Measurements from ENCODE around the gene LAPTM5. TPM values are rescaled to one million over a fixed set of nuclear protein-coding genes. Genes with fewer than 3 reads are reported as not detected.

The LAPTM5 gene
- total RNA-seq, 1 experiment from 2014 or later: not detected

DNA sequence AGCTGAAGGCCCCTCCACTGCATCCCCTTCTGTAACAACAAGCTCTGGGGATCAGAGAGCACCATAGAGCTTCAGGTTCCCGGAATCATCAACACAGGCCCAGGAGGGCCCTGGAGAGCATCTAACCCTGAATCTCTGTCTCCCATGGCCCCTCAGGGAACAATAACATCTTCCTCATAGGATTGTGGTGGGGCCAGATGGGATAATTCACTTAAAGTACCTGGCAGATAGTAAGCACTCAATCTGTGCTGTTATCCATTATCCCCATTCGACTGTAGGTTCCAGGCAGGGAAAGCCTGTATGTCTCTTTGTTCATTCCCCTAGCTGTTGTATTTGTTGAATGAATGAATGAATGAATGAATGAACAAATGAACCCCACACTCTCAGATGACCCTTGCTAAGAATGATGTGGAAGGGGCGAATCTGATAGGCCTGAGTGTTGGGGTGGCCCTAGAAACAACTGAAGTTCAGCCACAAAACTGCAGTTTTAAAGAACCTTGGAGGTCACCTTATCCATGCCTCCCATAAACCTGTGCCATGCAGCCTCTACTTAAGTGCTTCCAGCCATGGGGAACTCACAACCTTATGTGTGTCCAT, 14.5 kb downstream of the LAPTM5 start:
- H3K36me3 ChIP-seq (ENCODE audit: insufficient read depth, low read length, poor library complexity, severe bottlenecking): no peaks in the 10 kb centered on the region
- DNase-seq (ENCODE audit: low spot score): no peak
- no peaks in the 10 kb centered on the region for H3K4me1 ChIP-seq (ENCODE audit: insufficient read depth, low read length, poor library complexity, severe bottlenecking)
- ChIA-PET POLR2A (ENCODE audit: low non-redundant PET) (no interaction called here), CTCF (interaction anchor here (1.1 kb wide), 1 partner anchor 37 kb away, joined by 3 read pairs; no protein-coding TSS in a partner anchor)
- no peak overlapping the region for H3K27ac ChIP-seq (ENCODE audit: low read depth, low read length, poor library complexity, severe bottlenecking)
- no peaks in the 10 kb centered on the region for H3K27me3 ChIP-seq (replicated peaks; ENCODE audit: insufficient read depth, low read depth, low read length, poor library complexity)
- intact Hi-C loops (cut with micrococcal nuclease; ENCODE audit: unreplicated experiment): no loop called here
- no peak for TF ChIP-seq EZH2 (IDR thresholded peaks at IDR 0.05; ENCODE audit: borderline replicate concordance, low read depth, low read length, poor library complexity, severe bottlenecking)
- TF ChIP-seq, protein P1, sequence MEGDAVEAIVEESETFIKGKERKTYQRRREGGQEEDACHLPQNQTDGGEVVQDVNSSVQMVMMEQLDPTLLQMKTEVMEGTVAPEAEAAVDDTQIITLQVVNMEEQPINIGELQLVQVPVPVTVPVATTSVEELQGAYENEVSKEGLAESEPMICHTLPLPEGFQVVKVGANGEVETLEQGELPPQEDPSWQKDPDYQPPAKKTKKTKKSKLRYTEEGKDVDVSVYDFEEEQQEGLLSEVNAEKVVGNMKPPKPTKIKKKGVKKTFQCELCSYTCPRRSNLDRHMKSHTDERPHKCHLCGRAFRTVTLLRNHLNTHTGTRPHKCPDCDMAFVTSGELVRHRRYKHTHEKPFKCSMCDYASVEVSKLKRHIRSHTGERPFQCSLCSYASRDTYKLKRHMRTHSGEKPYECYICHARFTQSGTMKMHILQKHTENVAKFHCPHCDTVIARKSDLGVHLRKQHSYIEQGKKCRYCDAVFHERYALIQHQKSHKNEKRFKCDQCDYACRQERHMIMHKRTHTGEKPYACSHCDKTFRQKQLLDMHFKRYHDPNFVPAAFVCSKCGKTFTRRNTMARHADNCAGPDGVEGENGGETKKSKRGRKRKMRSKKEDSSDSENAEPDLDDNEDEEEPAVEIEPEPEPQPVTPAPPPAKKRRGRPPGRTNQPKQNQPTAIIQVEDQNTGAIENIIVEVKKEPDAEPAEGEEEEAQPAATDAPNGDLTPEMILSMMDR (conservative IDR thresholded peaks at IDR 0.05; ENCODE audit: low read depth, low read length): no peak
- H3K9me3 ChIP-seq (ENCODE audit: low read depth, low read length, poor library complexity, severe bottlenecking): no peaks in the 10 kb centered on the region
- no peak overlapping the region for H3K4me3 ChIP-seq (ENCODE audit: low read depth, low read length, poor library complexity, severe bottlenecking)
- no TSS peak for BruUV-seq (replicated peaks)

DNA sequence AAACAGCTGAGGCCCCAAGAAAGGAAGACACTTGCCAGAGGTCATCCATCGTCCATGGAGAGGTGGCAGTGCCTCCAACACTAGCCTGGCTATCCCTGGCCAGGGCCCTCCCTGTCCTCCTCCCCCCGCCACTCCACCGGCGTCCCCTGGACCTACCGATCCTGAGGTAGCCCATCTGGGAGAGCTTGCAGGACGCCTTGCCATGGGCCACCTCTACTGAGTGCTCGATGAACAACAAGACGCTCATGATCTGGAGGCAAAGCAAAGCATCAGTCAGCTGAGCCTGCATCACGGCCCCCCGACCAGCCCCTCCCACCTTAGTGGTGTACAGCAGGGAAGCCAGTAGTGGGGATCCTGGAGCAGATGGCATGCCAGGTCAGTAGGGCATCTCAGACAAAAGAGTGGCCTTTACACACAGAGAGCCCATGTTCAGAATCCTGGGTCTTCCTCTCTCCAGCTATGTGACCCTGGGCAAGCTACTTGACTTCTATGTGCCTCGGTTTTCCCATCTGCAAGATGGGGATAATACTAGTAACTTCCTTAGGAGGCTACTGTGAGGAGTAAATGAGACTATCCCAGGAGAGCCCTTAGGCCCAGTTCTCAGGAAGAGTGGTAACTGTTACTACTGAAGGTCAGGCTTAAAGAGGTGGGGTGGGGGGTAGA, 15.1 kb downstream of the LAPTM5 start:
- ChIA-PET CTCF (interaction anchor here (1.1 kb wide), 1 partner anchor 37 kb away, joined by 3 read pairs; no protein-coding TSS in a partner anchor), POLR2A (ENCODE audit: low non-redundant PET) (no interaction called here)
- Histone ChIP-seq H3K4me1 (ENCODE audit: insufficient read depth, low read length, poor library complexity, severe bottlenecking) (no peaks in the 10 kb centered on the region), H3K27ac (ENCODE audit: low read depth, low read length, poor library complexity, severe bottlenecking) (no peak overlapping the region), H3K36me3 (ENCODE audit: insufficient read depth, low read length, poor library complexity, severe bottlenecking) (no peaks in the 10 kb centered on the region), H3K27me3 (replicated peaks; ENCODE audit: insufficient read depth, low read depth, low read length, poor library complexity) (no peaks in the 10 kb centered on the region), H3K9me3 (ENCODE audit: low read depth, low read length, poor library complexity, severe bottlenecking) (no peaks in the 10 kb centered on the region), H3K4me3 (ENCODE audit: low read depth, low read length, poor library complexity, severe bottlenecking) (no peak overlapping the region)
- intact Hi-C loops (cut with micrococcal nuclease; ENCODE audit: unreplicated experiment): no loop called here
- no peak for TF ChIP-seq EZH2 (IDR thresholded peaks at IDR 0.05; ENCODE audit: borderline replicate concordance, low read depth, low read length, poor library complexity, severe bottlenecking)
- TF ChIP-seq, protein P1 (conservative IDR thresholded peaks at IDR 0.05; ENCODE audit: low read depth, low read length): no peak
- no TSS peak for BruUV-seq (replicated peaks)
- no peak for DNase-seq (ENCODE audit: low spot score)

DNA sequence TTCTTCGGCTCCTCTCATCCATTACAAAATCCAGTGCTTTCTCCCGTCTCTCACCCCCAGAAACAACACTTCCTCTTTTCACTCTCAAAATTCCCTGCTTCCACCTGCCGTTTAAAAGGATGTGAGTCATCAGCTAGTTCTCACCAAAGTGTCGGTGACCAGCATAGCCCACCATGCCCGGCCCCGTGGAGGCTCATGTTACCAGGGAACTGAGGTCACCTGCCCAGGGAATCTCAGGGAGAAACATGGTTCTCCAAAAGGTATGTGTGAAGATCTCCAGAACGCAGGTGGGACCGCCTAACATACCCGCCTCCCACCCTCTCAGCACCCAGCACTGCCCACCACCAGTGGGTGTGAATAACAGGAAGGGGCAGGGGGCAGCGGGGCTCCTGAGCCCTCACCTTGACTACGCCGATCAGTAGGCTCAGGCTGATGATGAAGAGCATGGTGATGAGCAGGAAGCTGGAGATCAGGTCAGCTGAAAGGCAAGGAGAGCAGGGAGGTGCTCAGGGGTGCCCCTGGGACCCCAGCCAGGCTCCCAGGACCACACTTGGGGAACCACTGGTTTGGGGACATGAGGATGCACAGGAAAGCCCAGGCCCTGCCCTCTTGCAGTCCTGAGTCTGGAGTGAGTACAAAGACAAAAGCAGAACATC, 16.2 kb downstream of the LAPTM5 start:
- BruUV-seq (replicated peaks): no TSS peak
- no peak for DNase-seq (ENCODE audit: low spot score)
- H3K9me3 ChIP-seq (ENCODE audit: low read depth, low read length, poor library complexity, severe bottlenecking): no peaks in the 10 kb centered on the region
- TF ChIP-seq, protein P1 (conservative IDR thresholded peaks at IDR 0.05; ENCODE audit: low read depth, low read length): no peak
- POLR2A ChIA-PET (ENCODE audit: low non-redundant PET): no interaction called here
- no peak overlapping the region for H3K4me3 ChIP-seq (ENCODE audit: low read depth, low read length, poor library complexity, severe bottlenecking)
- intact Hi-C loops (cut with micrococcal nuclease; ENCODE audit: unreplicated experiment): no loop called here
- CTCF ChIA-PET: no interaction called here
- no peaks in the 10 kb centered on the region for H3K4me1 ChIP-seq (ENCODE audit: insufficient read depth, low read length, poor library complexity, severe bottlenecking)
- no peak overlapping the region for H3K27ac ChIP-seq (ENCODE audit: low read depth, low read length, poor library complexity, severe bottlenecking)
- H3K36me3 ChIP-seq (ENCODE audit: insufficient read depth, low read length, poor library complexity, severe bottlenecking): no peaks in the 10 kb centered on the region
- H3K27me3 ChIP-seq (replicated peaks; ENCODE audit: insufficient read depth, low read depth, low read length, poor library complexity): no peaks in the 10 kb centered on the region

Measured in A673 (cell line).